ENCODE data around the gene HSPG2. TPM values are rescaled to one million over a fixed set of nuclear protein-coding genes. Genes with fewer than 3 reads are reported as not detected.

The HSPG2 gene
- total and polyA plus RNA-seq, 2 of the 8 experiments (the other 6 are each of a cell fraction or from before 2014, with no cell fraction given), result 17.8 to 111 TPM

DNA sequence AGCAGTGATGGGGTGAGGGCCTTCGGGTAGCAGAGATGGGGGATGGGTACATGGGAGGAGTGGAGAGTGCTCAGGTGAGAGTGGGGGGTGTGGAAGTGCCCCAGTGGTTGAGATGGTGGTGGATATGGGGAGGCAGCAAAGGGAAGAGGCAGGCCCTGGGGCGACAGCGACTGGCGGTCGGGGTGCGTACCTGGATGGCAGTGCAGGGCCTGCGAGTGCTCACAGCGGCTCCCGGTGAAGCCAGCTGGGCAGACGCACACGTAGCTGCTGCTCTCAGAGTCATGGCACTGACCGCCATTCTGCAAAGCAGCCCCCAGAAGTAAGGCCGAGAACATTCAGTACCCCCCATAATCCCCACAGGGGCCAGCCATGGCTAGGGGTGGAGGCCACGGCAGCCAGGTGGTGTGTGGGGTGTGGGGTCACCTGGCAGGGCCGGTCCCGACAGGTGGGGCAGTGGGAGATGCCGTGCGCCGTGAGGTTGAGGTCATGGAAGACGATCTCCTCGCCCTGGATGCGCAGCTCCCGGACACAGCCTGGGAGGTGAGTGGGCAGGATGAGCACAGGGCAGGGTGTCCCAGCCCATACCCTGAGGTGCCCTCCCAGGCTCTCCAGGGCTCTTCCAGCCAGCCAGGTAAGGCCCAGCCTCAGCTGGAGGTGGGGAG, 106.2 kb downstream of the HSPG2 start:
- POLR2A ChIA-PET (ENCODE audit: partially characterized antibody), result no interaction called here
- H3K27me3 ChIP-seq (replicated peaks in 1 of 4; ENCODE audit: control insufficient read depth in 3 of 4, extremely low read depth in 1 of 4, insufficient read depth in 3 of 4, low read length in 3 of 4), result no peaks in the 10 kb centered on the region
- no peaks in the 10 kb centered on the region for H3K79me2 ChIP-seq (ENCODE audit: control insufficient read depth in 1 of 2, insufficient read depth in 2 of 2, low read length in 2 of 2)
- no peak overlapping the region for H4K91ac ChIP-seq (replicated peaks; ENCODE audit: insufficient read length, low read length)
- no peak overlapping the region for H2BK15ac ChIP-seq (ENCODE audit: low read length)
- no peak overlapping the region for H3K4ac ChIP-seq (replicated peaks; ENCODE audit: insufficient read length, low read depth, low read length)
- H3K56ac ChIP-seq (replicated peaks; ENCODE audit: insufficient read length, low read depth, low read length), result no peak overlapping the region
- H2AK5ac ChIP-seq (ENCODE audit: low read depth, low read length), result no peak overlapping the region
- peak overlapping the region; percentile 5; the same call in 1 of the 2 replicates for H4K8ac ChIP-seq (ENCODE audit: extremely low read depth, insufficient read depth, low read length)
- H3K4me3 ChIP-seq (ENCODE audit: extremely low read depth in 1 of 4, insufficient read depth in 2 of 4, low read depth in 3 of 4, low read length in 4 of 4), result no peak overlapping the region
- H3K79me1 ChIP-seq (ENCODE audit: low read depth, low read length), result no peaks in the 10 kb centered on the region
- H4K5ac ChIP-seq (ENCODE audit: insufficient read length, low read depth, low read length), result no peak overlapping the region
- CTCF ChIA-PET (ENCODE audit: partially characterized antibody), result interaction anchor here (0.6 kb wide), 1 partner anchor 125 kb away, joined by 3 read pairs; no protein-coding TSS in a partner anchor
- H3K9ac ChIP-seq (replicated peaks in 1 of 4; ENCODE audit: extremely low read depth in 1 of 4, low read depth in 3 of 4, low read length in 3 of 4), result no peak overlapping the region
- H3K14ac ChIP-seq (ENCODE audit: insufficient read length), result no peak overlapping the region
- no peak overlapping the region for H2BK12ac ChIP-seq (ENCODE audit: low read depth, low read length)
- no peaks in the 10 kb centered on the region for H3K4me1 ChIP-seq (replicated peaks in 1 of 4; ENCODE audit: control insufficient read depth in 3 of 4, insufficient read depth in 4 of 4, low read length in 3 of 4)
- H2BK5ac ChIP-seq (ENCODE audit: low read depth, low read length), result 0 out of 2 replicates have a peak overlapping the region, but pooled peaks have one; percentile 16
- no peak overlapping the region for H3K23ac ChIP-seq (ENCODE audit: insufficient read length)
- peaks cover 0 to 5% of the 10 kb centered on the region in 2 experiments for H4K20me1 ChIP-seq (replicated peaks in 1 of 2; ENCODE audit: control insufficient read depth in 1 of 2, insufficient read depth in 2 of 2, low read length in 2 of 2)
- WGBS, 2 experiments (ENCODE audit: extremely low coverage in 1 of 2, insufficient coverage in 1 of 2, insufficient read length in 1 of 2, insufficient replicate concordance in 2 of 2, low coverage in 1 of 2, low lambda C conversion rate in 2 of 2, missing lambda C conversion rate in 1 of 2), result 86% methylated on average over 20 of the region's 23 CpGs; no CpG with 5 or more reads in 1 of the 2 experiments
- no peak overlapping the region for H2BK120ac ChIP-seq (replicated peaks; ENCODE audit: low read depth, low read length)
- FAIRE-seq (no peak), DNase-seq (ENCODE audit: low read depth in 1 of 2, low spot score in 2 of 2) (no peak)
- H2BK20ac ChIP-seq (ENCODE audit: low read length), result no peak overlapping the region
- peaks cover 7 to 8% of the 10 kb centered on the region in 2 experiments; a peak in 3 of 4 replicates for H3K9me3 ChIP-seq (ENCODE audit: insufficient read depth in 2 of 2, low read depth in 1 of 2, low read length in 1 of 2)
- no peak overlapping the region for H3K27ac ChIP-seq (ENCODE audit: low read depth, low read length)
- peaks cover 24 to 82% (median 64%) of the 10 kb centered on the region in 4 experiments for H3K36me3 ChIP-seq (ENCODE audit: control insufficient read depth in 2 of 4, insufficient read depth in 4 of 4, low read length in 3 of 4)
- H3K18ac ChIP-seq (ENCODE audit: extremely low read depth, low read length), result no peak overlapping the region
- TF ChIP-seq BACH1 (IDR thresholded peaks at IDR 0.05; ENCODE audit: low read length), result no peak
- no peak for TF ChIP-seq CHD2 (IDR thresholded peaks at IDR 0.05; ENCODE audit: low read length)
- TF ChIP-seq POLR2A (IDR thresholded peaks at IDR 0.05; ENCODE audit: control extremely low read depth in 1 of 2, low read depth in 2 of 2, low read length in 2 of 2), result no peak
- no peak for TF ChIP-seq PHF8 (conservative IDR thresholded peaks at IDR 0.05; ENCODE audit: low read depth, low read length)
- TF ChIP-seq ASH2L (IDR thresholded peaks at IDR 0.05; ENCODE audit: low read length), result no peak
- no peak for TF ChIP-seq SUZ12 (IDR thresholded peaks at IDR 0.05; ENCODE audit: low read length)
- TF ChIP-seq, protein P1, sequence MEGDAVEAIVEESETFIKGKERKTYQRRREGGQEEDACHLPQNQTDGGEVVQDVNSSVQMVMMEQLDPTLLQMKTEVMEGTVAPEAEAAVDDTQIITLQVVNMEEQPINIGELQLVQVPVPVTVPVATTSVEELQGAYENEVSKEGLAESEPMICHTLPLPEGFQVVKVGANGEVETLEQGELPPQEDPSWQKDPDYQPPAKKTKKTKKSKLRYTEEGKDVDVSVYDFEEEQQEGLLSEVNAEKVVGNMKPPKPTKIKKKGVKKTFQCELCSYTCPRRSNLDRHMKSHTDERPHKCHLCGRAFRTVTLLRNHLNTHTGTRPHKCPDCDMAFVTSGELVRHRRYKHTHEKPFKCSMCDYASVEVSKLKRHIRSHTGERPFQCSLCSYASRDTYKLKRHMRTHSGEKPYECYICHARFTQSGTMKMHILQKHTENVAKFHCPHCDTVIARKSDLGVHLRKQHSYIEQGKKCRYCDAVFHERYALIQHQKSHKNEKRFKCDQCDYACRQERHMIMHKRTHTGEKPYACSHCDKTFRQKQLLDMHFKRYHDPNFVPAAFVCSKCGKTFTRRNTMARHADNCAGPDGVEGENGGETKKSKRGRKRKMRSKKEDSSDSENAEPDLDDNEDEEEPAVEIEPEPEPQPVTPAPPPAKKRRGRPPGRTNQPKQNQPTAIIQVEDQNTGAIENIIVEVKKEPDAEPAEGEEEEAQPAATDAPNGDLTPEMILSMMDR (IDR thresholded peaks at IDR 0.05; ENCODE audit: control extremely low read depth in 1 of 3, insufficient read depth in 1 of 3, low read depth in 1 of 3, low read length in 3 of 3), result no peak
- TF ChIP-seq MAFK (IDR thresholded peaks at IDR 0.05; ENCODE audit: low read depth, low read length), result no peak
- no peak overlapping the region for H2AFZ ChIP-seq (ENCODE audit: low read length)
- H3K4me2 ChIP-seq (ENCODE audit: insufficient read depth in 1 of 2, low read depth in 2 of 2, low read length in 2 of 2), result no peak overlapping the region
- no peaks in the 10 kb centered on the region for H3K23me2 ChIP-seq (ENCODE audit: low read depth, low read length)
